GM21786 (cell line): ENCODE measurements around the gene GLI2.

Experiments
- ATAC-seq: cut with Tn5 transposase; IDR thresholded peaks from one replicate; pipeline ENCODE4 v1.9.1; 2021; ENCODE audit not compliant: unreplicated experiment

Gene GLI2

DNA sequence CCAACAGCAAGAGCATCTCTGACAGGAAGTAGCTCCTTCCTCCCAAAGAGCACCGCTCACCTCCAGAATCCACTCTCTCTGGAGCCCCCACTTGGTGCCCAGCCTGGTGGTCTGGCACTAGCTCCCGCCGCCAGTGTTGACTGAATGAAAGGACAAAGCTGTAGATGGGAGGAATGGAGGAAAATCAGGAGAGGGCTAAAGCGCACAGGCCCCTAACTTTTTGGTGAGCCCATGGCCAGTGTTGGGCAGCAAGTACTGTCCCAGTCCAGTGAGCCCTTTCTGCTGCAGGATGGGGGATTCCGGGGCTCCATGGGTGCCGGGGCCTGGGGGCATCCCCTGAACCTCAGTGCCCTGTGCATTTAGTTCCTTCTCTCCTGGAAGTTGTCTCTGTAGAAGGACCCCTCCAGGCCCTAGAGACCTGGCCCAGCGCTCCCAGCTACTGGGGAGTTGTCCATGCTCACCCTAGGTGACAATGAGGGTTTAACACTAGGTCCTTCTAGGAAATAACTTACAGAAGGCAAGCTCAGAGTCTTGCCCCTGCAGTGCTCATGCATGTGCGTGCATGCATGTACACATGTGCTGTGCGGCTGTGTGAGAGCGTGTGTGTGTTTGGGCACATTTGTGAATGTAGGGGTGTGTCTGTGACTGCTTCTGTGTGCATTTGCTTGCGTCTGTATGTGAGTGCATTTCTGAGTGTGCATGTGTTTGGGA, 33.6 kb downstream of the GLI2 start:
- no peak for ATAC-seq

GRCh38 chr2:120769787-120770120, 34.1 kb downstream of the GLI2 start:
- ATAC-seq: no peak

- ATAC-seq: no peak
These were observed 34.5 kb downstream of the GLI2 start for GRCh38 chr2:120770176-120770575.

DNA sequence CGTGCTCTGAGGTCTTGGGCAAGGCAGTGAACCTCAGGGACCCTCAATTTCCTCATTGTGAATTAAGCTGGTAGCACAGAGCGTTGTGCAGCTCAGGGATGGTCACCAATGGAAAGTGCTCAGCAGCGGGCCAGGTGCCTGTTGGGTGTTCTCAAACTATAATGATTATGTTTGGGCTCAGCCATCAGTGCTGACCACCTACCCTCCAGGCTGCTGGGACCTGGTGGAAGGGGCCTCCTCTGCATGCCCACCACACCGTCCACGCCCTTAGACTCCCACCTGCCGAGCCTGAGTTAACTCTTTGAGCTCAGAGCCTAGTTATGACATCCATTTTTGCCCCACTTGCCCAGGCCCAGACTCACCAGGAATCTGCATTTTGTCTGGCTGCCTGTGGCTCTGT, 35.0 kb downstream of the GLI2 start:
- ATAC-seq: no peak

- ATAC-seq: no peak
These were observed 35.6 kb downstream of the GLI2 start for GRCh38 chr2:120771111-120771780.

DNA sequence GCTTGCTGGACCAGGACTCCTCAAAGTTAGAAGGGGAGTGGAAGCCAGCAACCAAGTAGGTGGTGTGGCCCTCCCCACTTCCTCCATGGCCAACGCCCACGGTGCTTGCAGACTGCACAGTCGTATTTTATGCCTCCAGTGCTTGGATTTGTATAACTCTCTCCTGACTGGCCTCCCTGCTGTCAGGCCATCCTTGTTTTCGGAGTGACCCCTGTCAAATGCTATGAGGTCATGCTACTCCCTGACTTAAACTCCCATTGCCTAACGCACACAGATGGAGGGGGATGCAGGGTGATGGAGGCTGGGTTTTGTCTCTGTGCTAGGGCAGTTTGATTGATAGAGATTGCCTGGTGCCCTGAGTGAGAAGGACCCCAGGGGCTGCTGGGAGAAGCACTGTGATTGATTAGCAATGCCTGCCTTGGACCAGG, 36.1 kb downstream of the GLI2 start:
- no peak for ATAC-seq

- ATAC-seq: no peak
These were observed 36.6 kb downstream of the GLI2 start for GRCh38 chr2:120772261-120772660.

DNA sequence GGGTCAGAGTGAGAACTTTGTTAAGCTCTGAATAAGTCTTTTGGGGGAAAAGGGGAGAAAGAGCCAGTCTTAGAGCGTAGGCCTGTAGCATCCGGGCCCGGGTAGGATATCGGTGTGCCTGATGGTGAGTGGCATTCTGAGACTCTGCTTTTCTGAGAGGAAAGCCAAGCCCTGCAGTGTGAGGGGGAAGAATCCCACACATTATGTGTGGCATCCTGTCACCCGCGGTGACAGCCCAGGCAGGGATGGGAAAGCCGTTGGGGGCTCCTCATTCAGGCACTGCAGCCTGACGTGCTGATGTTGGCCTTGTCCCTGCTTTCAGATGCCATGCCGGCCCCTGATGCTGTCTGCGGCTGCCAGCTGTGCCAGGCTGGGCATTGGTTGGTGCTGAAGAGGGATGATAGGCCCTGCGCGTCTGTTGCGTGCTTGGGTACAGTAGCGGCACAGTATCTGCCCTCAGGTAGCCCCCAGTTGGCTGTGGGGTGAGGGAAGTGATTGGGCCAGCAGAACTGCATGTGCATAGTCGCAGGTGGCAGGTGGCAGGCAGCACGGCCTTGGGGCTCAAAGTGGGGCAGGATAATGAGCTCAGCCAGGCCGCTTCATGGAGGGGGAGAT, 37.6 kb downstream of the GLI2 start:
- ATAC-seq: no peak

DNA sequence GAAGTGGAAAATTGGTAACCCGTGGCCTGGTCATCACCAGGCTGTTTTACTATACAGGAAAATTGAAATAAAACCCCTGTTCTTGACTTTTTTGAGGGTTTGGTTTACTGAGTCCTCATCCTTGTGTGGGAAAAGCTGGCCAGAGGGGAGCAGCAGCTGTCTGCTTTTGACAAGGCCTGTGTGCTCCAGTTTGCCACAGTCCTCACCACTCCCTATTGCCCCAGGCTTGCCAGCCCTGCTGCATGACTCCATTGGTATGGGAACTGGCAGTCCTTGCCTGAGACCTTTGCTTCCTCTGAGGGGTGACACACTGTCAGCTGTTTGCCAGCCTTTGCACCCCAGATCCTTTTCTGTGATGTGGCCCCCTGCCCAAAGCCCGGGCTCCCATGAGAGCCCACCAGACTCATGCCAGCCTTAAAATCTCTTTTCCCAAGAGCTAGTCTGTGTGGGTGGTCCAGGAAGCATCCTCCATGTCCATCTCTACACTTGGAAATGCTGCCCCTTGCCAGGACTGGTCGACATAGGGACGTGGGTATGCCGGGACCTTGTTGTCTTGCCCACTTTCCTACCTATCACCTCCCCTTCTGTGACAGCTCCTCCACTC, 39.0 kb downstream of the GLI2 start:
- no peak for ATAC-seq

- no peak for ATAC-seq
These were observed 39.5 kb downstream of the GLI2 start for GRCh38 chr2:120775194-120775593.

DNA sequence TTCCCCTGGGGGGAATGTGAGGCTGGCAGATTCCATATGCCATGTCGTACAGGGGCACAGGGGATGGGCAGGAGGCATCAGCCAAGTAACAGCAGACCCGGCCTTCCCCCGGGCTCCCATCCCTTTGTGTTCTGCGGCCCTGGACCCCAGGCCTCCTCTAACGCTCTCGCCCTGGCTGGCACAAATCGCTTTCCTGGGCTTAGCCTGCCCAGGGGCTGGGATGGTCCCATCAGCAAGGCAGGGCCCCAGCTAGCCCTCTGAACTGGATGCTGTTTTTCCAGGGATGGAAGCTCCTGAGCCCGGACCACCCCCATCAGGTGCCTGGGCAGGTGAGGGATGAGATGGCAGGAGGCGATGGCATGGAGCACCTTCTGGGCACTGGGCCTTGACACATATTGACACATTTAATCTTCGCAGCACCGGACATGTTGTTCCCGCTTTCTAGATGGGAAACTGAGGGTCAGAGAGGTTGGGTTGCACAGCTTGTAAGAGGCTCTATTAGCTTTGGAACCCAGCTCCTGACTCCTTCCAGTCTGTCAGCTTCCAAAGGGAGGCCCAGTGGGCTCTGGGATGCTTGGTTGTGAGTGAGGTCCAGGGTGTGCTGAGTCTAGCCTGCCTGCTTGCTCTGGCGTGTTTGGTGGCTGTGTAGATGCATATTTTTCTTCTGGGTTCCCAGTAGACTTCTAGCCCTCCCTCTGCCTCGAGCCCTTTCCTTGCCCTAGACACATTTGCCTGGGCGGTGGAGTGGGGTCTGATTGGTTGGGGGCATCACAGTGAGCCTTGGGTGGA, 40.3 kb downstream of the GLI2 start:
- ATAC-seq: no peak

DNA sequence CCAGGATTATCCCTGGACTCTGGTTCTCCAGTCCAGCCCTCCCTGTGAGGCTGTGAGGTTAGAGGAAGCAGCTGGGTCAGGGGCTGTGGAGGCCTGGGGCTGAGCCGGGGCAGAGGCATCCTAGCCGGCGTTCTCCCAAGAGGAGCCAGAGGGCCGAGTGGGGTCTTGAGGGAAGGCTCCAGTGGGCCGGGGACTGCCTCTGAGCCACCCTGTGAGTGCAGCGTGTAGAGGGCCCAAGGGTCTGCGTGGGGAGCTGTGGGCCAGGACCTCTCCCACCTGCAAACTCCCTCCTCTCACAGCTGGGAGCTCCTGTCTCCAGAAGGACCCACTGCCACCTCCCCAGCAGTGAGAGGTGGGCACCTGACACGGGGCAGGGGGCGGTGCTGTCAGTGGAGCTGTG, 41.0 kb downstream of the GLI2 start:
- no peak for ATAC-seq

DNA sequence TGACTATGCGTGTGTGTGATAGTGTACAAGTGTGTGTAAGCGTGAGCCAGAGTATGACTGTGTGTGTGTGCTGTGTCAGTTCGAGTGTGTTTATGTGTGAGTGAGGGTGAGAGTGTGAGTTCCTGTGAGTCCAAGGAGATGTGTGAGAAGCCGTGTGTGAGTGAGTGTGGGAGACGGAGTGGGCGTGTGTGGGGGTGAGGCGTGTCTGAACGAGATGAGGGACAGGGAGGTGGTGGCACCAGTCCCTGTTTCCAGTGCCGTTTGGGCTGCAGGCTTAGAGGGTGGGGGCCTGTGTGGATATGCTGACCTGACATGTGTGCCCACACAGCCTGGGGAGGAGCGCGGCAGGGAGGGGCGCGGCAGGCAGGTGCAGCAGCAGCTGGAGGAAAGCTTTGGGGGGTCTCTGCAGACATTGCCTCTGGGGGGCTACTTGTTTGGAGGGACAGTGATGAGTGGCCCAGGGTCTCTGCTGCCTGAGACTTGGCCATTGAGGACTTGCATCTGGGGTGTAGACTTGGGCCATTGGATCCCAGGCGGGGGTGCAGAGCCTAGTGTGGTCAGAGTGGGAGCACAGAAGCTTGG, 41.6 kb downstream of the GLI2 start:
- ATAC-seq: no peak

DNA sequence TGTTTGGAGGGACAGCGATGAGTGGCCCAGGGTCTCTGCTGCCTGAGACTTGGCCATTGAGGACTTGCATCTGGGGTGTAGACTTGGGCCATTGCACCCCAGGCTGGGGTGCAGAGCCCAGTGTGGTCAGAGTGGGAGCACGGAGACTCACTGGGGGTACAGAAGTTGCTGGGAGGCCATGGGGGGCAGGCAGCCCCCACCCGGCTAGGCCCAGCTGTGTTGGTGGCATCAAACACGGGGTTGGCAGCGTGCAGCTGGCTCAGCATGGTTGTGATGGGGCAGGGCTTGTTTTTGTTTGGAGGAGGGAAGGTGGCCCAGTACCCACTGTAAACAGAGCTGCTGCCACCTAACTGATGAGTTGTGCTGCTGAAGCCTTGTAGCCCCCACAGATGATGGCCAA, 42.1 kb downstream of the GLI2 start:
- ATAC-seq: no peak

DNA sequence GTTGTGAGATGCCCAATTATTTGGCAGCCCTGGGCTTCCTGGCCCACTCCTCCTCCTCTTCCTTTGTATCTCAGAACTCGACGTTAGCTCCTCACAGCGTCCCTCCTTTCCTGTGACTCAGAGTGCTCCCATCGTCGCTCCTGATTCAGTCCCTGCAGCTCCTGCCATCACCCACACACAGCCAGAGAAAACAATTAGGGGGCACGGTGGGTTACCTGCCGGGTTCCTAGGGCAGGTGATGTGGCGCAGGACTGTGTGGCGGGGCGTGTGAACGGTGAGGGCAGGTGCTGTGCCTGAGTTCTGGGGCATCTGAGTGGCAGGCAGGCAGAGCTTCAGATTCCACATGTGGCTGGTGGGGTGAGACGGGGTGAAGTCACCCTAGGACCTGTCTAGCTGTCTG, 42.6 kb downstream of the GLI2 start:
- no peak for ATAC-seq

GRCh38 chr2:120779781-120780283, 44.2 kb downstream of the GLI2 start:
- no peak for ATAC-seq

DNA sequence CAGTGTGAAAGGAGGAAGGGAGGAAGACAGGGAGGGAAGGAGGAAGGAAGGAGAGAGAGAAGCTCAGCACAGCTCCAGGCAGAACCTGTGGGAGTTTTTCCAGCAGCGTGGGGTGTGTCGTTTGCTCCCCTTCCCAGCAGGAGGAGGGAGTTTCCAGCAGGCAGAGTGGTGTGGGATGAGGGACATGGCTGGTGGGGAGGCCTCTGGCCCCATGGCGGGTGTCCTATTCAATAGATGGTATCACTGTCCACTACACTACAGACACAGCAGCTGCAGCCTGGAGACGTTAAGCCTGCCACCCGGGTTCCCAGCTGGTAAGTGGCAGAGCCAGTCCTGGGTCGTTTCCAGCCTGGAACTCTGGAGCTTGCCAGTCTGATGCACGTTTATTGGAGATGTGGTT, 44.7 kb downstream of the GLI2 start:
- no peak for ATAC-seq

DNA sequence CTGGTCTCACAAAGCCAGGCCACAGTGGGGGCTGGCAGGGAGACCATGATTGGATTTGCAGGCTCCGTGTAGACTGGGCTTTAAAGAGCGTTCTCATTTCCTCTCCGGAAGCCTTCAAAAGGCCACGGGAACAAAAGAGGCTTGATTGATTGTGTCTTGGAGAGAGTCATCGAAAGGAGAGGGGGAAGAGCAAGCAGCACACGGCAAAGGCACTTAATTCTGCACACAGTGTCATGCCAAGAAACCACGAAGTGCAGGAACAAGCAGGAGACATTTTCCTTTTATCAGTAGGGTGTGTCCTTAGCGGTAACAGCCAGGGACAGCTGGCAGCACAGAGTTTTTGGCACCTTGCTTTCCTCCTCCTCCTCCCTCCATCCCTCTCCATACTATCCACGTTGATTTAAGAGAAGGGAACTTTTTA, 47.7 kb downstream of the GLI2 start:
- ATAC-seq: no peak

DNA sequence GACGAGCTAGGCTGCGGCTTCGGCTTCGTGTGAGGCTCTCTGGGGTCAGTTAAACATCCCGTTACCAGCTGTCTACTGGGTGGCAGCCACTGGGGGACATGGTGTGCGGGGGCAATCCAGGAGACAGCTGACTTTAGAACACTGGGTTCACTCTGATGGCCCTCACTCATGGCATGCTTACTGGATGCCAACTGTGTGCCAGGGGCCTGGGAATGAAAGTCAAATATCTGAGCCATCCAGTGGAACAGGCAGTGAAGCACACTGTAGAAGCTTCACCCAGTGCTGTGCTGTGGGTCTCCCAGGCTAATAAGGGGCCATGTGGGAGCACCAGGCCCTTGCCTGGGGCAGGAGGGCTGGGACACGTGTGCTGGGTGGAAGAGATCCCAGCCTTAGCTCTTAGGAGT, 48.3 kb downstream of the GLI2 start:
- ATAC-seq: no peak
